GM18858 (cell line): ENCODE data around the gene CSRP1.
"Not testable (repeated sequence)": the region's sequence is repeated elsewhere in the genome, so short reads cannot be mapped to it uniquely, and the experiment has no call there.

Source experiments
- ATAC-seq: cut with Tn5 transposase; IDR thresholded peaks from one replicate; pipeline ENCODE4 v1.9.1; 2021; ENCODE audit not compliant: unreplicated experiment

CSRP1 gene

GRCh38 chr1:201479201-201479730, 27.7 kb downstream of the CSRP1 start:
- no peak for ATAC-seq

GRCh38 chr1:201478666-201479065, 28.3 kb downstream of the CSRP1 start:
- ATAC-seq = not testable (repeated sequence)

- no peak for ATAC-seq
Observed at GRCh38 chr1:201476670-201477344, 30.1 kb downstream of the CSRP1 start.

- ATAC-seq = no peak
Observed at GRCh38 chr1:201475915-201476669, 30.8 kb downstream of the CSRP1 start.

- no peak for ATAC-seq
Observed at GRCh38 chr1:201475130-201475529, 31.8 kb downstream of the CSRP1 start.

GRCh38 chr1:201473296-201473695, 33.6 kb downstream of the CSRP1 start:
- no peak for ATAC-seq

- not testable (repeated sequence) for ATAC-seq
Observed at GRCh38 chr1:201472321-201472720, 34.6 kb downstream of the CSRP1 start.

- no peak for ATAC-seq
Observed at GRCh38 chr1:201471772-201472171, 35.2 kb downstream of the CSRP1 start.

- no peak for ATAC-seq
Observed at GRCh38 chr1:201470581-201470980, 36.3 kb downstream of the CSRP1 start.

GRCh38 chr1:201469645-201470074, 37.3 kb downstream of the CSRP1 start:
- no peak for ATAC-seq

GRCh38 chr1:201468844-201469644, 37.9 kb downstream of the CSRP1 start, which contains the start of gene PHLDA3:
PHLDA3 (minus strand) TSS chr1:201469188; CDS start chr1:201468786, 402 bp downstream.
- peak; percentile 75 for ATAC-seq

- ATAC-seq = peak; percentile 27
Observed at GRCh38 chr1:201468501-201468843, 38.5 kb downstream of the CSRP1 start.

GRCh38 chr1:201466492-201466891, 40.4 kb downstream of the CSRP1 start:
- no peak for ATAC-seq

GRCh38 chr1:201465698-201466290, 41.1 kb downstream of the CSRP1 start:
- no peak for ATAC-seq

- no peak for ATAC-seq
Observed at GRCh38 chr1:201463071-201463552, 43.8 kb downstream of the CSRP1 start.

GRCh38 chr1:201461645-201462441, 45.1 kb downstream of the CSRP1 start:
- ATAC-seq = no peak

GRCh38 chr1:201460814-201461644, 45.9 kb downstream of the CSRP1 start:
- no peak for ATAC-seq

- no peak for ATAC-seq
Observed at GRCh38 chr1:201459775-201460174, 47.1 kb downstream of the CSRP1 start.

- ATAC-seq = no peak
Observed at GRCh38 chr1:201459052-201459451, 47.9 kb downstream of the CSRP1 start.
